Right atrium auricular region (tissue), 2 donors: ENCODE measurements around the gene ATF5. TPM values are rescaled to one million over a fixed set of nuclear protein-coding genes. Genes with fewer than 3 reads are reported as not detected.

Experiments used
- DNase-seq: peaks from one replicate; pipeline ENCODE4 v3.0.0-alpha.2; 2019; ENCODE audit warnings: low spot score
- H3K27ac ChIP-seq, 2 donors: fragments of 200-600 bp; sonication (generic); 1 replicate in 1 of 2; 2 replicates in 1 of 2; pipeline ENCODE4 v1.5.1; 2016 to 2019
- H3K27me3 ChIP-seq, 2 donors: fragments of 200-600 bp; sonication (generic); one replicate each; pipeline versions ENCODE4 v1.5.1 to v1.6.0; 2017 to 2019
- H3K36me3 ChIP-seq: fragments of 200-600 bp; sonication (generic); one replicate; pipeline ENCODE4 v1.5.1; 2016
- H3K4me1 ChIP-seq, 2 donors: fragments of 200-600 bp; sonication (generic); one replicate each; pipeline versions ENCODE4 v1.5.1 to v1.6.0; 2017 to 2019
- H3K4me3 ChIP-seq, 2 donors: fragments of 200-600 bp; sonication (generic); 1 replicate in 1 of 2; 2 replicates in 1 of 2; pipeline ENCODE4 v1.5.1; 2017 to 2019; ENCODE audit warnings: mild to moderate bottlenecking in 1 of 2, moderate library complexity in 1 of 2
- H3K9me3 ChIP-seq, 2 donors: fragments of 200-600 bp; sonication (generic); one replicate each; pipeline ENCODE4 v1.5.1; 2019
- total RNA-seq, 2 donors: library from RNA; depleted of rRNA; stranded (reverse); fragments of >200 nt; gene quantifications; one replicate each; pipeline ENCODE4 v1.1.0, GENCODE V29; 2016
- TF ChIP-seq, protein P1 (sequence below), 2 donors: fragments of 200-600 bp; sonication (generic); IDR thresholded peaks; one replicate each; pipeline ENCODE4 v1.5.1; 2019; ENCODE audit warnings: antibody characterized with exemption in 2 of 2

The ATF5 gene
- total RNA-seq, 2 donors from 2014 or later, result 3.8 to 5.9 TPM

- peaks cover 0 to 25% of the 10 kb centered on the region in 2 donors for H3K4me1 ChIP-seq
- no peak for DNase-seq
- TF ChIP-seq, protein P1, sequence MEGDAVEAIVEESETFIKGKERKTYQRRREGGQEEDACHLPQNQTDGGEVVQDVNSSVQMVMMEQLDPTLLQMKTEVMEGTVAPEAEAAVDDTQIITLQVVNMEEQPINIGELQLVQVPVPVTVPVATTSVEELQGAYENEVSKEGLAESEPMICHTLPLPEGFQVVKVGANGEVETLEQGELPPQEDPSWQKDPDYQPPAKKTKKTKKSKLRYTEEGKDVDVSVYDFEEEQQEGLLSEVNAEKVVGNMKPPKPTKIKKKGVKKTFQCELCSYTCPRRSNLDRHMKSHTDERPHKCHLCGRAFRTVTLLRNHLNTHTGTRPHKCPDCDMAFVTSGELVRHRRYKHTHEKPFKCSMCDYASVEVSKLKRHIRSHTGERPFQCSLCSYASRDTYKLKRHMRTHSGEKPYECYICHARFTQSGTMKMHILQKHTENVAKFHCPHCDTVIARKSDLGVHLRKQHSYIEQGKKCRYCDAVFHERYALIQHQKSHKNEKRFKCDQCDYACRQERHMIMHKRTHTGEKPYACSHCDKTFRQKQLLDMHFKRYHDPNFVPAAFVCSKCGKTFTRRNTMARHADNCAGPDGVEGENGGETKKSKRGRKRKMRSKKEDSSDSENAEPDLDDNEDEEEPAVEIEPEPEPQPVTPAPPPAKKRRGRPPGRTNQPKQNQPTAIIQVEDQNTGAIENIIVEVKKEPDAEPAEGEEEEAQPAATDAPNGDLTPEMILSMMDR (IDR thresholded peaks at IDR 0.05), result no peak
- no peak overlapping the region for H3K27ac ChIP-seq
- no peaks in the 10 kb centered on the region for H3K9me3 ChIP-seq
- no peak overlapping the region for H3K4me3 ChIP-seq
- no peaks in the 10 kb centered on the region for H3K27me3 ChIP-seq
- H3K36me3 ChIP-seq, result no peaks in the 10 kb centered on the region
Measured at GRCh38 chr19:49950956-49951526, 22.0 kb downstream of the ATF5 start.

- no peak for DNase-seq
- TF ChIP-seq, protein P1 (IDR thresholded peaks at IDR 0.05), result no peak
- Histone ChIP-seq H3K27me3 (no peaks in the 10 kb centered on the region), H3K27ac (no peak overlapping the region), H3K9me3 (no peaks in the 10 kb centered on the region), H3K4me1 (peaks cover 0 to 27% of the 10 kb centered on the region in 2 donors), H3K4me3 (no peak overlapping the region), H3K36me3 (no peaks in the 10 kb centered on the region)
Measured at GRCh38 chr19:49951806-49952478, 22.9 kb downstream of the ATF5 start.

GRCh38 chr19:49952479-49952836 is 23.5 kb downstream of the ATF5 start:
- Histone ChIP-seq H3K9me3 (no peaks in the 10 kb centered on the region), H3K36me3 (no peaks in the 10 kb centered on the region), H3K4me1 (peaks cover 0 to 27% of the 10 kb centered on the region in 2 donors), H3K27me3 (no peaks in the 10 kb centered on the region), H3K27ac (no peak overlapping the region), H3K4me3 (no peak overlapping the region)
- TF ChIP-seq, protein P1 (IDR thresholded peaks at IDR 0.05), result no peak
- DNase-seq, result no peak

DNA sequence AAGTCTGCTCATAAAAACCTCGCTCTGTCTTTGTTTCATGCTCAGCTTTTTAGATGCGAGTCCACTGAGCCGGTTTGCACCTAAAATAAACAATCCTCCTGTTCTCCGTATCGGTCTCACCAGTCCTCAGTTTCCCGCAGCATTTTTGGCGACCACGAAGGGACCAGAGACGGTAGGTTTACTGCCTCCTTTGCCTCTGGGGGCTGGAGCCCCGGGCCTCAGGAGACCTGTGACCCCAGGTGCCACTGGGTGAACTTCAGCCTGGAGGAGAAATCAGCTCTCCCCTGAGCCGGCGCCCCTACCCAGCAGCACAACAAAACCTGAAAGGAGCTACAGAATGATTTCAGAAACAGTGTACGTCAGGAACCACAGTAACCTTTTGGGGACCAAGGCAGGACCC is 23.9 kb downstream of the ATF5 start:
- Histone ChIP-seq H3K4me1 (peaks cover 0 to 27% of the 10 kb centered on the region in 2 donors), H3K27ac (no peak overlapping the region), H3K4me3 (no peak overlapping the region), H3K36me3 (no peaks in the 10 kb centered on the region), H3K9me3 (no peaks in the 10 kb centered on the region), H3K27me3 (no peaks in the 10 kb centered on the region)
- TF ChIP-seq, protein P1 (IDR thresholded peaks at IDR 0.05), result no peak
- no peak for DNase-seq

DNA sequence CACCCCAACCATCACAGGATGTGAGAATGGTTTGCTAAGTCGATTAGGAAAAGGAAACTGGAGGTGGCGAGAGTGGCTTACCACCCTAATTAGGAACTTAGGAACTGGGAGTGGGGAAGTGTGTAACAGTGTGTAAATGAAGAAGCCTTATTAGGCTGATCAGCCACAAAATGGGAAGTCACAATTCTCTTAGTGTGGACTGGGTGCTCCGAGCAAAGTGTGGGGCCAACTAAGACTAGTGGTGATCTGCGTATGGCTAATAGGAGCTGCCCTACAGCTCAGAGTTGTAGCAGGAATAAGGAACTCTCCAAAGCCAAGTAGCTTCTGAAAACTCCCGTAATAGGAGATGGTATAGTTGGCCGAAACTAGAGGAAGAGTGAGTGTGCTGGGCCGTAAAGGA is 24.4 kb downstream of the ATF5 start:
- Histone ChIP-seq H3K27ac (no peak overlapping the region), H3K27me3 (no peaks in the 10 kb centered on the region)
- TF ChIP-seq, protein P1 (IDR thresholded peaks at IDR 0.05), result no peak

More for the DNA sequence above, 24.4 kb downstream of the ATF5 start:
- Histone ChIP-seq H3K9me3 (no peaks in the 10 kb centered on the region), H3K36me3 (no peaks in the 10 kb centered on the region), H3K4me1 (peaks cover 0 to 27% of the 10 kb centered on the region in 2 donors), H3K4me3 (no peak overlapping the region)
- no peak for DNase-seq
